ENCODE data around the gene NFIL3.

The NFIL3 gene

GRCh38 chr9:91421971-91422757 is 1.5 kb downstream of the NFIL3 start:
- DNase-seq: no peak

GRCh38 chr9:91421128-91421765 is 2.4 kb downstream of the NFIL3 start:
- DNase-seq: peak; percentile 42

GRCh38 chr9:91420501-91421127 is 3.0 kb downstream of the NFIL3 start:
- no peak for DNase-seq

- DNase-seq: peak; percentile 58
Observed at GRCh38 chr9:91419222-91420191, 4.1 kb downstream of the NFIL3 start.

GRCh38 chr9:91418215-91418610 is 5.4 kb downstream of the NFIL3 start:
- no peak for DNase-seq

- DNase-seq: no peak
Observed at GRCh38 chr9:91417602-91418214, 5.9 kb downstream of the NFIL3 start.

- no peak for DNase-seq
Observed at GRCh38 chr9:91416096-91416712, 7.4 kb downstream of the NFIL3 start.

GRCh38 chr9:91415290-91415689 is 8.3 kb downstream of the NFIL3 start:
- no peak for DNase-seq

- no peak for DNase-seq
Observed at GRCh38 chr9:91412941-91413340, 10.7 kb downstream of the NFIL3 start.

GRCh38 chr9:91411096-91411771 is 12.4 kb downstream of the NFIL3 start:
- DNase-seq: no peak

GRCh38 chr9:91410161-91410560 is 13.5 kb downstream of the NFIL3 start:
- DNase-seq: no peak

- DNase-seq: no peak
Observed at GRCh38 chr9:91408475-91408874, 15.2 kb downstream of the NFIL3 start.

GRCh38 chr9:91407580-91408318 is 15.9 kb downstream of the NFIL3 start:
- DNase-seq: no peak

GRCh38 chr9:91405343-91406077 is 18.1 kb downstream of the NFIL3 start:
- no peak for DNase-seq

GRCh38 chr9:91403665-91404543 is 19.7 kb downstream of the NFIL3 start:
- no peak for DNase-seq

GRCh38 chr9:91398926-91399325 is 24.7 kb downstream of the NFIL3 start:
- no peak for DNase-seq

- no peak for DNase-seq
Observed at GRCh38 chr9:91395553-91396471, 27.8 kb downstream of the NFIL3 start.

GRCh38 chr9:91395106-91395552 is 28.5 kb downstream of the NFIL3 start:
- no peak for DNase-seq

Data from stimulated activated CD4-positive, alpha-beta T cell treated with anti-CD3 and anti-CD28 coated beads, Interleukin-15, amount 100 ng/mL, for 24 hours (primary cell).